Trophoblast cell (in vitro differentiated cells and primary cell): Measurements from ENCODE around the gene FNDC3A.

Experiments
- DNase-seq, 2 donors: peaks; one replicate each; pipeline ENCODE4 v3.0.0-alpha.2; 2016
- H2AFZ ChIP-seq: 2 replicates; pipeline ENCODE4 v1.6.1; 2013; ENCODE audit warnings: low read length, moderate library complexity, mild to moderate bottlenecking; ENCODE audit not compliant: insufficient read depth, poor library complexity
- H2AK5ac ChIP-seq: 2 replicates; pipeline ENCODE4 v1.6.1; 2013; ENCODE audit warnings: mild to moderate bottlenecking, low read length
- H2BK120ac ChIP-seq: 2 replicates; pipeline ENCODE4 v1.6.1; 2013; ENCODE audit warnings: low read length, mild to moderate bottlenecking, moderate library complexity; ENCODE audit not compliant: insufficient read depth, poor library complexity
- H2BK12ac ChIP-seq: 2 replicates; pipeline ENCODE4 v1.6.1; 2013; ENCODE audit warnings: mild to moderate bottlenecking, low read length, moderate library complexity
- H2BK5ac ChIP-seq: 2 replicates; pipeline ENCODE4 v1.6.1; 2013; ENCODE audit warnings: low read length, low read depth, moderate library complexity, mild to moderate bottlenecking; ENCODE audit not compliant: poor library complexity
- H3K14ac ChIP-seq: 2 replicates; pipeline ENCODE4 v1.6.1; 2013; ENCODE audit warnings: mild to moderate bottlenecking, low read length
- H3K18ac ChIP-seq: 2 replicates; pipeline ENCODE4 v1.6.1; 2013; ENCODE audit warnings: mild to moderate bottlenecking, low read length
- H3K23ac ChIP-seq: 2 replicates; pipeline ENCODE4 v1.6.1; 2013; ENCODE audit warnings: low read length
- H3K27ac ChIP-seq: 2 replicates; pipeline ENCODE4 v1.5.1; 2013; ENCODE audit warnings: low read depth, mild to moderate bottlenecking, inconsistent platforms, low read length, moderate library complexity
- H3K27me3 ChIP-seq: 2 replicates; pipeline ENCODE4 v1.6.1; 2013; ENCODE audit warnings: inconsistent platforms, mild to moderate bottlenecking, low read length, moderate library complexity; ENCODE audit not compliant: insufficient read depth
- H3K36me3 ChIP-seq, 2 experiments: 1 replicate in 1 of 2; 2 replicates in 1 of 2; pipeline ENCODE4 v1.6.1; 2013; ENCODE audit warnings: low read length in 2 of 2, mild to moderate bottlenecking in 2 of 2, moderate library complexity in 1 of 2; ENCODE audit not compliant: insufficient read depth in 2 of 2, control insufficient read depth in 1 of 2
- H3K4ac ChIP-seq: 2 replicates; pipeline ENCODE4 v1.6.1; 2013; ENCODE audit warnings: low read depth, mild to moderate bottlenecking, low read length, moderate library complexity
- H3K4me1 ChIP-seq, 2 experiments: 1 replicate in 1 of 2; 2 replicates in 1 of 2; pipeline ENCODE4 v1.6.1; 2013; ENCODE audit warnings: low read length in 2 of 2, mild to moderate bottlenecking in 2 of 2, moderate library complexity in 1 of 2; ENCODE audit not compliant: insufficient read depth in 2 of 2, control insufficient read depth in 1 of 2
- H3K4me2 ChIP-seq: 2 replicates; pipeline ENCODE4 v1.6.1; 2013; ENCODE audit warnings: inconsistent platforms, mild to moderate bottlenecking, low read length, moderate library complexity
- H3K4me3 ChIP-seq: 2 replicates; pipeline ENCODE4 v1.5.1; 2013; ENCODE audit warnings: mild to moderate bottlenecking, low read depth, low read length, inconsistent platforms
- H3K79me1 ChIP-seq: one replicate; pipeline ENCODE4 v1.6.1; 2013; ENCODE audit warnings: low read length
- H3K79me2 ChIP-seq: 2 replicates; pipeline ENCODE4 v1.6.1; 2013; ENCODE audit warnings: low read length, mild to moderate bottlenecking; ENCODE audit not compliant: control insufficient read depth, insufficient read depth, poor library complexity
- H3K9ac ChIP-seq: 2 replicates; pipeline ENCODE4 v1.6.1; 2013; ENCODE audit warnings: mild to moderate bottlenecking, low read length
- H3K9me3 ChIP-seq: 2 replicates; pipeline ENCODE4 v1.6.1; 2013; ENCODE audit warnings: low read depth, mild to moderate bottlenecking, control low read depth, inconsistent platforms, low read length; ENCODE audit not compliant: insufficient read depth
- H4K12ac ChIP-seq: 2 replicates; pipeline ENCODE4 v1.6.1; 2013; ENCODE audit warnings: low read depth, mild to moderate bottlenecking, low read length, moderate library complexity
- H4K8ac ChIP-seq: 2 replicates; pipeline ENCODE4 v1.6.1; 2013; ENCODE audit warnings: low read depth, mild to moderate bottlenecking, low read length, moderate library complexity
- H4K91ac ChIP-seq: one replicate; pipeline ENCODE4 v1.6.1; 2013; ENCODE audit warnings: low read depth, mild to moderate bottlenecking, low read length, moderate library complexity
- WGBS: extraction: QIAGEN DNeasy Blood & Tissue Kit; methylation state at CpG from one replicate; pipeline ENCODE4 v1.1.7; 2013; ENCODE audit warnings: missing lambda C conversion rate; ENCODE audit not compliant: insufficient read length, insufficient coverage; ENCODE audit errors: extremely low coverage; 5-methylcytosine and 5-hydroxymethylcytosine counted together

Gene FNDC3A

GRCh38 chr13:49235856-49236431 lies 260.2 kb downstream of the FNDC3A start:
- Histone ChIP-seq H3K18ac (no peak overlapping the region), H2BK5ac (no peak overlapping the region), H3K27me3 (peaks cover 2% of the 10 kb centered on the region), H3K9me3 (no peaks in the 10 kb centered on the region), H2BK120ac (no peak overlapping the region), H4K8ac (no peak overlapping the region), H3K4me2 (no peak overlapping the region), H3K23ac (no peak overlapping the region), H4K12ac (no peak overlapping the region), H2AFZ (no peak overlapping the region), H3K4ac (no peak overlapping the region), H3K27ac (no peak overlapping the region), H2BK12ac (no peak overlapping the region), H3K14ac (no peak overlapping the region), H4K91ac (no peak overlapping the region), H3K36me3 (no peaks in the 10 kb centered on the region), H3K79me1 (no peaks in the 10 kb centered on the region), H3K4me1 (peaks cover 0 to 6% of the 10 kb centered on the region in 2 experiments), H3K79me2 (no peaks in the 10 kb centered on the region), H3K4me3 (no peak overlapping the region), H2AK5ac (no peak overlapping the region), H3K9ac (no peak overlapping the region)
- WGBS = no CpG with 5 or more reads among the region's 6 CpGs
- peak; percentile 71 to 93 for DNase-seq

GRCh38 chr13:49238621-49239020 lies 262.9 kb downstream of the FNDC3A start:
- Histone ChIP-seq H2AFZ (no peak overlapping the region), H3K79me1 (no peaks in the 10 kb centered on the region), H3K4me3 (no peak overlapping the region), H3K4me1 (peaks cover 0 to 6% of the 10 kb centered on the region in 2 experiments), H2BK12ac (no peak overlapping the region), H3K14ac (no peak overlapping the region), H3K18ac (no peak overlapping the region), H4K12ac (no peak overlapping the region), H2AK5ac (no peak overlapping the region), H3K36me3 (no peaks in the 10 kb centered on the region), H3K9ac (no peak overlapping the region), H4K91ac (no peak overlapping the region), H2BK120ac (no peak overlapping the region), H3K4me2 (no peak overlapping the region), H3K27me3 (peaks cover 2% of the 10 kb centered on the region), H3K79me2 (no peaks in the 10 kb centered on the region), H3K9me3 (peaks cover 5% of the 10 kb centered on the region), H2BK5ac (no peak overlapping the region), H3K4ac (no peak overlapping the region), H3K27ac (no peak overlapping the region), H4K8ac (no peak overlapping the region), H3K23ac (no peak overlapping the region)
- no CpG with 5 or more reads among the region's 2 CpGs for WGBS
- DNase-seq = peak; percentile 90 to 99

DNA sequence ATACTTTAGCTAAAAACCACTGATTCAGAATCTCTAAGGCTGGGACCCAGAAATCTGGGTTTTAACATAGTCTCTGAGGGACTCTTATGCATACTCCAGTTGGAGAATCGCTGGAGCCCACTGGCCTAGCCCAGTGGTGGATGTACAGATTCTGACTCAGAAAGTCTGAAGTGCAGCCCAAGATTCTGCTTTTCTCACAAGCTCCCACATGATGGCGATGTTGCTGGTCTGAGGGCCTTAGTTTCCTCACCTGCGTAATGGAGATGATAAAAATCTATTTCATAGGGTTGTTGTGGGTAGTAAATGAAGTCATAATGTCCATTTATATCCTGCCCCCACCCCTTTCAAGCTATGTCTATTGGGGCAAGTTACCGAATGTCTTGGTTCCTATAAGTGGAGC lies 264.3 kb downstream of the FNDC3A start:
- no CpG with 5 or more reads among the region's 4 CpGs for WGBS
- Histone ChIP-seq H3K79me2 (no peaks in the 10 kb centered on the region), H3K23ac (no peak overlapping the region), H3K4me2 (no peak overlapping the region), H4K8ac (no peak overlapping the region), H3K14ac (no peak overlapping the region), H2AK5ac (no peak overlapping the region), H3K4me1 (peaks cover 0 to 8% of the 10 kb centered on the region in 2 experiments), H2AFZ (no peak overlapping the region), H2BK120ac (no peak overlapping the region), H3K9me3 (peaks cover 5% of the 10 kb centered on the region), H4K91ac (no peak overlapping the region), H3K9ac (no peak overlapping the region), H3K4me3 (no peak overlapping the region), H4K12ac (no peak overlapping the region), H3K18ac (no peak overlapping the region), H3K79me1 (no peaks in the 10 kb centered on the region), H3K4ac (no peak overlapping the region), H3K27ac (no peak overlapping the region), H3K36me3 (no peaks in the 10 kb centered on the region), H2BK5ac (no peak overlapping the region), H3K27me3 (no peaks in the 10 kb centered on the region), H2BK12ac (no peak overlapping the region)
- peak; percentile 71 to 81 for DNase-seq

GRCh38 chr13:49241296-49241695 lies 265.6 kb downstream of the FNDC3A start:
- no peaks in the 10 kb centered on the region for H3K79me2 ChIP-seq
- H3K4me2 ChIP-seq = no peak overlapping the region
- H2BK5ac ChIP-seq = no peak overlapping the region
- H4K8ac ChIP-seq = no peak overlapping the region
- no peak for DNase-seq
- no peak overlapping the region for H3K23ac ChIP-seq
- H3K14ac ChIP-seq = no peak overlapping the region
- no peak overlapping the region for H2AFZ ChIP-seq
- H3K27ac ChIP-seq = no peak overlapping the region
- H2AK5ac ChIP-seq = no peak overlapping the region
- no peaks in the 10 kb centered on the region for H3K79me1 ChIP-seq
- H2BK12ac ChIP-seq = no peak overlapping the region
- H4K91ac ChIP-seq = no peak overlapping the region
- H3K18ac ChIP-seq = no peak overlapping the region
- H2BK120ac ChIP-seq = no peak overlapping the region
- peaks cover 5% of the 10 kb centered on the region for H3K9me3 ChIP-seq
- H3K4me3 ChIP-seq = no peak overlapping the region
- WGBS = no CpG with 5 or more reads among the region's 7 CpGs
- no peak overlapping the region for H4K12ac ChIP-seq
- H3K27me3 ChIP-seq = no peaks in the 10 kb centered on the region
- no peak overlapping the region for H3K4ac ChIP-seq
- H3K9ac ChIP-seq = no peak overlapping the region
- no peaks in the 10 kb centered on the region for H3K36me3 ChIP-seq
- H3K4me1 ChIP-seq = peaks cover 0 to 8% of the 10 kb centered on the region in 2 experiments
